Mesodermal cell (in vitro differentiated cells): ENCODE results near the gene MCTP1.

Source experiments
- H3K27ac ChIP-seq: 2 replicates; pipeline ENCODE4 v1.7.0; 2013; ENCODE audit warnings: mild to moderate bottlenecking, low read depth, low read length, moderate library complexity; ENCODE audit not compliant: severe bottlenecking
- H3K36me3 ChIP-seq: 2 replicates; pipeline ENCODE4 v1.7.1; 2013; ENCODE audit warnings: mild to moderate bottlenecking, low read length, moderate library complexity; ENCODE audit not compliant: control insufficient read depth, insufficient read depth
- H3K4me1 ChIP-seq: one replicate; pipeline ENCODE4 v1.7.1; 2013; ENCODE audit warnings: mild to moderate bottlenecking, low read length; ENCODE audit not compliant: insufficient read depth, control insufficient read depth, poor library complexity, severe bottlenecking
- H3K4me3 ChIP-seq: 2 replicates; pipeline ENCODE4 v1.7.0; 2013; ENCODE audit warnings: low read length, control low read depth, mild to moderate bottlenecking; ENCODE audit not compliant: insufficient read depth, poor library complexity, severe bottlenecking; ENCODE audit errors: extremely low read depth
- H3K9me3 ChIP-seq: 2 replicates; pipeline ENCODE4 v1.7.1; 2013; ENCODE audit warnings: mild to moderate bottlenecking, low read length, moderate library complexity; ENCODE audit not compliant: control insufficient read depth
- WGBS, 2 experiments: methylation state at CpG; one replicate each; pipeline ENCODE4 v1.1.5; 2013; ENCODE audit warnings: missing lambda C conversion rate in 2 of 2; ENCODE audit not compliant: insufficient coverage in 2 of 2; 5-methylcytosine and 5-hydroxymethylcytosine counted together

MCTP1 gene

DNA sequence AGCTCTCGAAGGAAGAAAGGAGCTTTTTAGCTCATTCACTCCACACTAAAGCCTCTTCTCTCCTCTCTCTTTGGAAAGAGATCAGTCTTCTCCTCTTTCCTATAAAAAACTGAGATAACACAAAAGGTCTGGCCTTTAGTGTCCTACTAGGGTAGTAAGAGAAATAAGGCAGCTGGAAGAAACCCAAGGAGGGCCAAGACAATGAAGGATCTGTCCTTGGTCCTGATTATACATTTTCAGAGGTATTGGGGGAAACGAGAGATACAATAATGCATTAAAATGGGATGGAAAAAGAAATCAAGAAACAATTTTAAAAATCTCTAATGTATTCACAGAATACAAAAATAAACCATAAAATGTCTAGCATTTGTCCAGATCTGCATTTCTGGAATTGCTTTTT, 482.4 kb downstream of the MCTP1 start:
- no peak overlapping the region for H3K4me3 ChIP-seq
- H3K36me3 ChIP-seq = no peaks in the 10 kb centered on the region
- no peaks in the 10 kb centered on the region for H3K9me3 ChIP-seq
- H3K4me1 ChIP-seq = no peaks in the 10 kb centered on the region
- no peak overlapping the region for H3K27ac ChIP-seq
- WGBS, 2 experiments = 83% methylated on average over 1 of the region's 2 CpGs; no CpG with 5 or more reads in 1 of the 2 experiments

DNA sequence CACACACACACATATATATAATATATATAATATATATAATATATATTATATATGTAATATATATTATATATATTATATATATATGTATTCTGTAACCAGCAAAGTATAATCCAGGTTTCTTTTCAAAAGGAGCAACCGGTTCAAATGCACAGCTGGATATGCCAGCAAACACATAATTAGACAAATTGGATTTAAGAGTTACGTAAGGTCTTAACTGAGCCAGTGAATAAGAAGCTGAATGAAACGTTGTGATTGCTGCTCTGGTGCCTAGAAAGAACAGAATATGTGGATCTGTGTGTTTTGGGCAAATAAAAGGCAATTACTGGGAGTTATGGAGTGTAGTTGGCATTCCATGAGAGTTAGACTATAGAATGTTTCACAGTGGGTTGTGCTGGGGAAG, 488.3 kb downstream of the MCTP1 start:
- H3K4me1 ChIP-seq = peaks cover 22% of the 10 kb centered on the region
- no peak overlapping the region for H3K4me3 ChIP-seq
- H3K27ac ChIP-seq = no peak overlapping the region
- 81 to 87% methylated on average over 2 of the region's 3 CpGs for WGBS, 2 experiments
- no peaks in the 10 kb centered on the region for H3K36me3 ChIP-seq
- no peaks in the 10 kb centered on the region for H3K9me3 ChIP-seq

- peaks cover 23% of the 10 kb centered on the region for H3K4me1 ChIP-seq
- H3K36me3 ChIP-seq = no peaks in the 10 kb centered on the region
- no peaks in the 10 kb centered on the region for H3K9me3 ChIP-seq
- H3K4me3 ChIP-seq = no peak overlapping the region
- H3K27ac ChIP-seq = peak overlapping the region; percentile 78
These were observed 491.1 kb downstream of the MCTP1 start for GRCh38 chr5:94793816-94794198.

DNA sequence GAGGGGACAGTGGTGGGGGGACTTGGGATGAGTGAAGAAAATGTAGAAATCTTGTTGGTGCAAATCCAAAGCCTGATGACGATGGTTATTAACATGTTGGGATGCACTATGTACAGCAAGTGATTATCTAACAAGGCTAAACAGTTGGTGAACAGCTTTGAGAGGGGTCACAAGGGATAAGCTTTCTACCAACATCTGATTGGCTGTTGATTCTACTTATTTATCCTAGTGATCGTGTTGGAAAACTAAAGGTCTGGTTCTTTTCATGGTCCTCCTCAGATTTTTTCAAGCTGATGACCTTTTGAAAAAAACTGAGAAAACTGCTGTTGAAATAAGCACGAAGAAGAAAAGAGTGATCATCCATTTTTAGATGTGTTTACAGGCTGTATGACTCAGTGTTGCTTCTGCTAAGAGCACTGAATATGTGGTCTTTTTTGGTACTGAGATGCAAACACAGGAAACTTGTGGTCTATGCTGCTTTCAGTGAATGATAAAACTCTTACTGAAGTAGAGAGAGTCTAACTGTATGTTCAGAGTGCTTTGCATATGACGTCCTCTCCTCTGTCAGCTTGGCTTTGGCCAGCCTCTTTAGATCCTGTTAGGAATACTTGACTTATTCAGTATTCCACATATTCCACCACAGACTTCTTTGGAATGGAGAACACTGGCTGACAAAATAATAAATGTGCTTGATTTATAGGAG, 491.6 kb downstream of the MCTP1 start:
- 80 to 96% methylated on average over 2 to 4 of the region's 4 CpGs for WGBS, 2 experiments
- H3K4me1 ChIP-seq = peaks cover 27% of the 10 kb centered on the region
- no peaks in the 10 kb centered on the region for H3K9me3 ChIP-seq
- peak overlapping the region; percentile 78 for H3K27ac ChIP-seq
- H3K4me3 ChIP-seq = no peak overlapping the region
- H3K36me3 ChIP-seq = no peaks in the 10 kb centered on the region

DNA sequence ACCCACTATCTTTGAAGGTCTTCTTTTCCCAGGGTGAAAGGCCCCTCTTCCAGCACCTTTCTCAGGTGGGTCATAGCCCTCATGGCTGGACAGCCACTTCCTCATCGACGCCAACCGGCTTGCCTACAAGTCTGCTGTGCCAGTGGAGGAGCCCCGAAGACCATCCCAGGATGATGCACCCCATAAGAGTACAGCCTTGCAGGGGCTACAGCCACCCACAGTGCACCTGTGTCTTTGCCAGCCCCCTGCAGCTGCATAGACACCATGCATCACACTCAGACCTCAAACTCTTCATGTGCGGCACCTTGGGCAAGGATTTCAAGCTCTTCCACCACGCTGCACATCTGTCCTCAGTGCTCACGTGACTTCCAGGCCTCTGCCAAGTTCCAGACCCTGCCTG, 493.1 kb downstream of the MCTP1 start:
- Histone ChIP-seq H3K9me3 (no peaks in the 10 kb centered on the region), H3K4me1 (peaks cover 27% of the 10 kb centered on the region), H3K27ac (no peak overlapping the region), H3K4me3 (no peak overlapping the region), H3K36me3 (no peaks in the 10 kb centered on the region)
- 96 to 98% methylated on average over 7 of the region's 7 CpGs for WGBS, 2 experiments

DNA sequence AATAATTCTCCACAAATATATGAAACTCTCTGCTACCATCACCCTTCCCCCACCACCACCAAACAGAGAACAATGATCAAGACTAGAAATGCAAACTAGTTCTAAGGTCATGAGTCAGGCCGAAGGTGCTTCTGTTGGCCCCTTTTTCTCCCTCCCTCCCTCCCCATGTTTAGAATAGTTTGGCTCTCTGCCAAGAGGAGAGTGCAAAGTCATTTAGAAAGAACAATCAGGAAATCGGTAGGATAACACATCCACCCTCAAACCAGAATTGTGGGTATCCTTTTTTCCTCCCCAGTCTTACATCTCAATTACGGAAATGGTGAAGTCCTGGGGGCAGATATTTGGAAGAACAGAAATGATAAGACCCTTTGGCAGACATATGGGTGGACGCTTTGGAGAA, 496.4 kb downstream of the MCTP1 start:
- H3K4me3 ChIP-seq = no peak overlapping the region
- H3K27ac ChIP-seq = no peak overlapping the region
- 71 to 88% methylated on average over 1 of the region's 4 CpGs for WGBS, 2 experiments
- no peaks in the 10 kb centered on the region for H3K36me3 ChIP-seq
- no peaks in the 10 kb centered on the region for H3K9me3 ChIP-seq
- H3K4me1 ChIP-seq = peaks cover 18% of the 10 kb centered on the region

DNA sequence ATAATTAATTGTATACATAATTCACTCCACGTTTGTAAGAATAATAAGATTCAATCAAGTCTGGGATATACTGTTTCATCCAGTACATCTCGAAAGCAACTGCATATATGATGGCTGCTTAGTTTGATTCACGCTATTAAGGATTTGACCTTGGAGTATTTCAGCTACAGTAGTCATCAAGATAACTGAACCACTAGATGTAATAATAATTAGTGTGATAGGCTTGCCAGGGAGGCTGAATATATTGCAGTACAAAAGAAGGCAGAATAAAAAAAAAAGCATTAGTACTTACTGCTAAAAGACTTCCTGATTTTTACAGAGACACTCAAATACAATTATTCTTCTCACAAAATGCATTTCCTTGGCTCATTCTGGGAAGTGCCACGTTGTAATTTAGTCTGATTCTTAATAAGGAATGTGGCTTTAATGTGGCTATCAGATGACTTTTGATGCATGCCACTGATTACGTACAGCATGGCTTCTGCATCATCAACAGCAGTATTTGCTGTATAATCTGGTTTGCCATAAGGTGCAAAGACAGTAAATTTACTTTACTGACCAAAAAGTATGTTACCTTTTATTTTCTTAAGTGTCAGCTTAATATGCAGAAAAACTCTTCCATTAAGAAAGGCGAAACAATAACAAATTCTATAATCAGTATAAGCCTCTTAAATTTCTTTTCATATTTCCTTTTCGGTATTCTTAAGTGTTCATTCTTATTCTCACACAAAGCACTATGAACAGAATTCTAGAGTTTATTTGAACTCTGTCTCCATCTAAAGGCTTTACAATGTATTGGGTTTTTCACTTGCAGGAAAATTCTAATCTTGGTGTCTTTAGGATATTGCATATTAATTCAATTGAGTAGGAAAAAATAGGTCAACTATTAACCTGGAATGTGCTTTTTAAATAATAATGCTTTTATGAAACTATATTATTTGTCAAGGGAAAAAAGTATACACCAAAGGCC, 500.1 kb downstream of the MCTP1 start:
- WGBS, 2 experiments = 75 to 80% methylated on average over 2 to 3 of the region's 7 CpGs
- no peaks in the 10 kb centered on the region for H3K9me3 ChIP-seq
- H3K4me1 ChIP-seq = peaks cover 4% of the 10 kb centered on the region
- no peak overlapping the region for H3K27ac ChIP-seq
- no peak overlapping the region for H3K4me3 ChIP-seq
- no peaks in the 10 kb centered on the region for H3K36me3 ChIP-seq

GRCh38 chr5:94782383-94782782, 502.5 kb downstream of the MCTP1 start:
- Histone ChIP-seq H3K4me3 (no peak overlapping the region), H3K36me3 (no peaks in the 10 kb centered on the region), H3K9me3 (no peaks in the 10 kb centered on the region), H3K4me1 (no peaks in the 10 kb centered on the region), H3K27ac (no peak overlapping the region)
- WGBS, 2 experiments = 100% methylated on average over 1 of the region's 3 CpGs; no CpG with 5 or more reads in 1 of the 2 experiments

DNA sequence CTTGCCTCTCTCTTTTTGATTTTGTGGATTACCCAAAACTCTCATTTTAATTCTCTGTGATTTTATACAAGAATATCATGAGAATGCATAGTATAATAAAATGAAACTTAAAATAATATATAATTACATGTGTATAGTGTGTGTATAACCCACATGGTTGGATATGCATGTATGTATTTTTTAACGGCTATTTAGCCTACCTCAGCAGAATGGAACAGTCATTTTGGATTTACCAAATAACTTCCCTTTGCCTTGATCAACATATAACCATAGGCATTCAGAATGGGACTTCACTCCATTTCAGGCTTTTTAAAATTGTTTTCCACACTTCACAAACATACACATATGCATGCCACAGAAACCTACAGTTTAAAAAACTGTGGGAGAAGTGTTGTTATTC, 505.2 kb downstream of the MCTP1 start:
- H3K4me1 ChIP-seq = no peaks in the 10 kb centered on the region
- H3K9me3 ChIP-seq = no peaks in the 10 kb centered on the region
- no peaks in the 10 kb centered on the region for H3K36me3 ChIP-seq
- H3K4me3 ChIP-seq = no peak overlapping the region
- WGBS, 2 experiments = no CpG with 5 or more reads among the region's 1 CpG
- no peak overlapping the region for H3K27ac ChIP-seq

DNA sequence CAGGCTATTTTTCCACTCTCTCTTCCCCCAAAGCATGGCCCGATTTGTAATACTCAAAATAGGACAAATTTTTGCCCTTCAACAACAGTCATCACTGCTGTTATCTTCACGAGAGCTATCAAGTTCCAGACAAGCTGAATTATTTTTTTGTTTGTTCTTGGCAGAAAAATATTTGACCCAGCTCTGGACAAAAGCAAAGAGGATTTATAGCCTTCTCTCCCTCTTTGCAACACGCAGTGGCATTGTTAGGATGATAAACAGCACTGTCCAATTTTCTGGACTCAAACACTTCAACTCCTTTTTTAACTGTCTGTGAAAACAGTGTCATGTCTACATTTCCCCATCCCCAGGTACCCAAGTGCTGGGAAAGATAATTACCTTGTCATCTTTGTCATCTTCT, 506.2 kb downstream of the MCTP1 start:
- no peak overlapping the region for H3K27ac ChIP-seq
- H3K4me3 ChIP-seq = no peak overlapping the region
- no peaks in the 10 kb centered on the region for H3K4me1 ChIP-seq
- WGBS, 2 experiments = 90 to 96% methylated on average over 3 of the region's 3 CpGs
- no peaks in the 10 kb centered on the region for H3K9me3 ChIP-seq
- H3K36me3 ChIP-seq = no peaks in the 10 kb centered on the region

GRCh38 chr5:94778299-94778698, 506.6 kb downstream of the MCTP1 start:
- H3K4me1 ChIP-seq = no peaks in the 10 kb centered on the region
- H3K27ac ChIP-seq = no peak overlapping the region
- no peaks in the 10 kb centered on the region for H3K9me3 ChIP-seq
- 75 to 85% methylated on average over 2 to 5 of the region's 5 CpGs for WGBS, 2 experiments
- H3K4me3 ChIP-seq = no peak overlapping the region
- H3K36me3 ChIP-seq = no peaks in the 10 kb centered on the region
